ENCODE measurements around the gene PSKH1. TPM values are rescaled to one million over a fixed set of nuclear protein-coding genes. Genes with fewer than 3 reads are reported as not detected.
A peak's percentile ranks its signal among the peaks of the same experiment; 100 is the strongest.

The PSKH1 gene
- total and polyA plus RNA-seq, 9 of the 15 experiments (the other 6 are each of a cell fraction or from before 2014, with no cell fraction given): 0.96 to 20.9 (median 9.4) TPM

DNA sequence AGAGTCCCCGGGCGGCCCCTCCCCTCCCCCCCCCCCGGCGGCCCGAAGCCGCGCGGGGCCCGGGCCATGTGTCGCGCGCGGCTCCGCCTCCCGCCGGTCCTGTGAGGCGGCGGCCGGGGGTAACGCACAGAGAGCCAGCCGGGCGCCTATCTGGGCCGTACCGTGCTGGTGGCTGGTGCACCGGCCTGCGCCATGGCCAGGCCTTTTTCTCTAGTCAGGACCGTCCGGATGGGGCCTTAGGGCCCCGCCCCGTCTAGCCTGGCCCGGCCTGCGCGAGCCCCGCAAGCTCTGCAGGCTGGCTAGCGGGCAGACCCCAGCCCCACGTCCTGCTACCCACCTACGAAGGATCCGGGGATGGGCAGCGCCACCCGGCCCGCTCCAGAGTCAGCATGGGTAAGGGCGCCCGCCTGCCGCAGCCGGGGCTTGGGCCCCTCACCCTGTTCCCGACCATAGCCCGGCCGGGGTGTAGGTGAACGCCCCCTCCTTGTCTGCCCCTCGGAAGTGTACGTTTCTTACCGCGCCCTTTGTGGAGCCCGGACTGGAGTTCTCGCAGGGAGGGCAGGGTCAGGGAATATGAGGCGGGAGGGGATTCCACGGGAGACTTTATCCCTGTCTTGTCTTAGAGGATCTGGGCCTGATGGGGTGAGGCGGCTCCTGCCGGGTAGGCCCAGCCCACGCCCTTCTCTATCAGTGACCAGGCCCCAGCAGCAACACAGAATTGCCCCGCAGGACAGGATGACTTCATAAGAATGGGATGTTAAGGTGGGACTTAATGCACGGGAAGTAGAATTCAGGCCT, 45.8 kb upstream of the PSKH1 start, which contains the start of gene CENPT (continued):
- TF ChIP-seq, protein P1, sequence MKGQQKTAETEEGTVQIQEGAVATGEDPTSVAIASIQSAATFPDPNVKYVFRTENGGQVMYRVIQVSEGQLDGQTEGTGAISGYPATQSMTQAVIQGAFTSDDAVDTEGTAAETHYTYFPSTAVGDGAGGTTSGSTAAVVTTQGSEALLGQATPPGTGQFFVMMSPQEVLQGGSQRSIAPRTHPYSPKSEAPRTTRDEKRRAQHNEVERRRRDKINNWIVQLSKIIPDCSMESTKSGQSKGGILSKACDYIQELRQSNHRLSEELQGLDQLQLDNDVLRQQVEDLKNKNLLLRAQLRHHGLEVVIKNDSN (CRISPR knock-in tag; IDR thresholded peaks at IDR 0.05): no peak
- no peak for TF ChIP-seq ETV5 (CRISPR knock-in tag; IDR thresholded peaks at IDR 0.05; ENCODE audit: low read depth)
- TF ChIP-seq, protein P2, sequence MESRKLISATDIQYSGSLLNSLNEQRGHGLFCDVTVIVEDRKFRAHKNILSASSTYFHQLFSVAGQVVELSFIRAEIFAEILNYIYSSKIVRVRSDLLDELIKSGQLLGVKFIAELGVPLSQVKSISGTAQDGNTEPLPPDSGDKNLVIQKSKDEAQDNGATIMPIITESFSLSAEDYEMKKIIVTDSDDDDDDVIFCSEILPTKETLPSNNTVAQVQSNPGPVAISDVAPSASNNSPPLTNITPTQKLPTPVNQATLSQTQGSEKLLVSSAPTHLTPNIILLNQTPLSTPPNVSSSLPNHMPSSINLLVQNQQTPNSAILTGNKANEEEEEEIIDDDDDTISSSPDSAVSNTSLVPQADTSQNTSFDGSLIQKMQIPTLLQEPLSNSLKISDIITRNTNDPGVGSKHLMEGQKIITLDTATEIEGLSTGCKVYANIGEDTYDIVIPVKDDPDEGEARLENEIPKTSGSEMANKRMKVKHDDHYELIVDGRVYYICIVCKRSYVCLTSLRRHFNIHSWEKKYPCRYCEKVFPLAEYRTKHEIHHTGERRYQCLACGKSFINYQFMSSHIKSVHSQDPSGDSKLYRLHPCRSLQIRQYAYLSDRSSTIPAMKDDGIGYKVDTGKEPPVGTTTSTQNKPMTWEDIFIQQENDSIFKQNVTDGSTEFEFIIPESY (CRISPR knock-in tag; IDR thresholded peaks at IDR 0.05): no peak; the same call in 1 of the 2 replicates
- peak; percentile 86 for TF ChIP-seq ZFX (CRISPR knock-in tag; IDR thresholded peaks at IDR 0.05)
- TF ChIP-seq CBFA2T3 (IDR thresholded peaks at IDR 0.05): peak; percentile 25; the same call in 1 of the 2 replicates
- TF ChIP-seq RBFOX2 (IDR thresholded peaks at IDR 0.05; ENCODE audit: low read depth, low read length): peak; percentile 73
- no peak for TF ChIP-seq CBX1 (IDR thresholded peaks at IDR 0.05; ENCODE audit: low read depth)
- TF ChIP-seq RCOR1 (IDR thresholded peaks at IDR 0.05; ENCODE audit: borderline replicate concordance in 1 of 2, low read depth in 2 of 2, low read length in 2 of 2): peak in 1 of 2 experiments; percentile 40; a peak in 1 of 4 replicates
- no peak for TF ChIP-seq ZNF41 (CRISPR knock-in tag; conservative IDR thresholded peaks at IDR 0.05)
- TF ChIP-seq PHF21A (IDR thresholded peaks at IDR 0.05; ENCODE audit: borderline replicate concordance, low read depth): no peak
- peak; percentile 76 for TF ChIP-seq JUND (IDR thresholded peaks at IDR 0.05; ENCODE audit: borderline replicate concordance, low read depth, low read length)
- no peak; the same call in 2 of the 3 replicates for TF ChIP-seq JUND (tag; IDR thresholded peaks at IDR 0.05; ENCODE audit: borderline replicate concordance, low read depth, low read length)
- TF ChIP-seq GATAD2B (IDR thresholded peaks at IDR 0.05; ENCODE audit: borderline replicate concordance): peak; percentile 60; the same call in 1 of the 2 replicates
- TF ChIP-seq, protein P3, sequence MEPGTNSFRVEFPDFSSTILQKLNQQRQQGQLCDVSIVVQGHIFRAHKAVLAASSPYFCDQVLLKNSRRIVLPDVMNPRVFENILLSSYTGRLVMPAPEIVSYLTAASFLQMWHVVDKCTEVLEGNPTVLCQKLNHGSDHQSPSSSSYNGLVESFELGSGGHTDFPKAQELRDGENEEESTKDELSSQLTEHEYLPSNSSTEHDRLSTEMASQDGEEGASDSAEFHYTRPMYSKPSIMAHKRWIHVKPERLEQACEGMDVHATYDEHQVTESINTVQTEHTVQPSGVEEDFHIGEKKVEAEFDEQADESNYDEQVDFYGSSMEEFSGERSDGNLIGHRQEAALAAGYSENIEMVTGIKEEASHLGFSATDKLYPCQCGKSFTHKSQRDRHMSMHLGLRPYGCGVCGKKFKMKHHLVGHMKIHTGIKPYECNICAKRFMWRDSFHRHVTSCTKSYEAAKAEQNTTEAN (CRISPR knock-in tag; IDR thresholded peaks at IDR 0.05): 0 out of 2 replicates have a peak, but pooled peaks have one; percentile 45
- peak; percentile 50 for TF ChIP-seq ARID1B (IDR thresholded peaks at IDR 0.05)
- TF ChIP-seq POLR2A (conservative IDR thresholded peaks at IDR 0.05): peak; percentile 32
- TF ChIP-seq ZNF740 (CRISPR knock-in tag; IDR thresholded peaks at IDR 0.05): no peak
- peak in 1 of 2 experiments; percentile 53; a peak in 2 of 4 replicates for TF ChIP-seq ZNF740 (tag; IDR thresholded peaks at IDR 0.05)
- TF ChIP-seq FIP1L1 (IDR thresholded peaks at IDR 0.05; ENCODE audit: low read depth, low read length, poor library complexity, severe bottlenecking): peak; percentile 36
- peak; percentile 58; the same call in 1 of the 2 replicates for TF ChIP-seq DPF2 (IDR thresholded peaks at IDR 0.05)
